Right lobe of liver (tissue), 4 donors: ENCODE data around the gene SPPL3.

Experiments
- POLR2A ChIP-seq: fragments of 450-650 bp; IDR thresholded peaks from one replicate; pipeline ENCODE4 v1.6.1; 2017; ENCODE audit warnings: antibody characterized with exemption, mild to moderate bottlenecking
- TF ChIP-seq, protein P1 (sequence below), 4 donors: fragments of 200-600 bp in 3 of 4; fragments of 450-650 bp in 1 of 4; IDR thresholded peaks; one replicate each; pipeline versions ENCODE4 v1.5.1 to v1.8.0; 2016 to 2022; ENCODE audit warnings: antibody characterized with exemption in 4 of 4, mild to moderate bottlenecking in 2 of 4
- donor health status: DM: no; HTN: no; CAD: no.
- donor health status: DM: no; HTN: no; CAD: no.
- donor health status: DM: no; HTN: yes; CAD: no.

DNA sequence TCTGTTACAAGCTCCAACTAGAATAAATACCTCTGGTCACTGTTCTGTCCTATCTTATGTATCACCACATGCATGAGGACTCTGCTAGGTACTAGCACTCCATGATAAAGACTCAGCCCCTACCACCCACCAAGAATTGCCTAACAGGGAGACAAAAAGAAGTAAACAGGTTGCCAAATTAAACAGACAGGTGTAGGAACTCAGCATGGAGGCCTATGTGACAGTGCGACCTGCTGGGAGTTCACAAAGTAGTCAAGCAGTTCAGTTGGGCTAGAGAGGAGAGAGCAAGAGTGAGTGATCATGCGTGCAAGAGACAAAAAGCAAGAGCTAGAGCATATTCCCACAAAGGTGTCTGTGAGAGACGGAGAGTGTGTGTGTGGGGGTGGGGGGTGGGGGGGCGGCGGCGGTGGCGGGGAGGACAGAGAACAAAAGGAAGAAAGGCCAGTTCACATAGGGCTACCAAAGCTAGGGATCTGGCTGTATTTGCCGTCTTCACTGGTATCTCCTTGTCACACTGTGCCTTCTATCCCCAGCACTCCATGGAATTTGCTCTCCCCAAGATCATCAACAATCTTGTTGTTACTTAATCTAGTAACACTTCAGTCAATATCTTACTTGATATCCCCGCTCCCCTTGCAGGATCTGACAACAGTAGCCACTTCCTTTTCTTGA lies 81.2 kb downstream of the SPPL3 start:
- TF ChIP-seq, protein P1, sequence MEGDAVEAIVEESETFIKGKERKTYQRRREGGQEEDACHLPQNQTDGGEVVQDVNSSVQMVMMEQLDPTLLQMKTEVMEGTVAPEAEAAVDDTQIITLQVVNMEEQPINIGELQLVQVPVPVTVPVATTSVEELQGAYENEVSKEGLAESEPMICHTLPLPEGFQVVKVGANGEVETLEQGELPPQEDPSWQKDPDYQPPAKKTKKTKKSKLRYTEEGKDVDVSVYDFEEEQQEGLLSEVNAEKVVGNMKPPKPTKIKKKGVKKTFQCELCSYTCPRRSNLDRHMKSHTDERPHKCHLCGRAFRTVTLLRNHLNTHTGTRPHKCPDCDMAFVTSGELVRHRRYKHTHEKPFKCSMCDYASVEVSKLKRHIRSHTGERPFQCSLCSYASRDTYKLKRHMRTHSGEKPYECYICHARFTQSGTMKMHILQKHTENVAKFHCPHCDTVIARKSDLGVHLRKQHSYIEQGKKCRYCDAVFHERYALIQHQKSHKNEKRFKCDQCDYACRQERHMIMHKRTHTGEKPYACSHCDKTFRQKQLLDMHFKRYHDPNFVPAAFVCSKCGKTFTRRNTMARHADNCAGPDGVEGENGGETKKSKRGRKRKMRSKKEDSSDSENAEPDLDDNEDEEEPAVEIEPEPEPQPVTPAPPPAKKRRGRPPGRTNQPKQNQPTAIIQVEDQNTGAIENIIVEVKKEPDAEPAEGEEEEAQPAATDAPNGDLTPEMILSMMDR (IDR thresholded peaks at IDR 0.05) = no peak
- TF ChIP-seq POLR2A = no peak
